Smooth muscle cell (in vitro differentiated cells): ENCODE results near the gene ADAMTS2. TPM values are rescaled to one million over a fixed set of nuclear protein-coding genes. Genes with fewer than 3 reads are reported as not detected.

Source experiments
- DNase-seq: peaks from one replicate; lab custom pipeline; 2025; ENCODE audit not compliant: unreplicated experiment; lab: John Stamatoyannopoulos, UW
- H2AFZ ChIP-seq: fragments of 200-600 bp; sonication (generic); 2 replicates; pipeline ENCODE4 v1.6.0; 2016; ENCODE audit warnings: antibody characterized with exemption, low read depth, mild to moderate bottlenecking
- H3F3A ChIP-seq: fragments of 200-600 bp; sonication (generic); 2 replicates; pipeline ENCODE4 v1.6.0; 2017; ENCODE audit warnings: antibody characterized with exemption, low read depth
- H3K27ac ChIP-seq: fragments of 200-600 bp; sonication (generic); 2 replicates; pipeline ENCODE4 v1.5.1; 2016; ENCODE audit warnings: low read depth, mild to moderate bottlenecking
- H3K27me3 ChIP-seq: fragments of 200-600 bp; sonication (generic); 2 replicates; pipeline ENCODE4 v1.6.1; 2016; ENCODE audit warnings: low read depth, mild to moderate bottlenecking
- H3K36me3 ChIP-seq: fragments of 200-600 bp; sonication (generic); 2 replicates; pipeline ENCODE4 v1.5.1; 2016; ENCODE audit warnings: low read depth
- H3K4me1 ChIP-seq: fragments of 200-600 bp; sonication (generic); 2 replicates; pipeline ENCODE4 v1.5.1; 2016; ENCODE audit warnings: low read depth
- H3K4me2 ChIP-seq: fragments of 200-600 bp; sonication (generic); 2 replicates; pipeline ENCODE4 v1.6.0; 2016; ENCODE audit warnings: mild to moderate bottlenecking
- H3K4me3 ChIP-seq: fragments of 200-600 bp; sonication (generic); 2 replicates; pipeline ENCODE4 v1.5.1; 2016; ENCODE audit warnings: mild to moderate bottlenecking
- H3K79me2 ChIP-seq: fragments of 200-600 bp; sonication (generic); 2 replicates; pipeline ENCODE4 v1.6.0; 2016; ENCODE audit warnings: low read depth, mild to moderate bottlenecking
- H3K9ac ChIP-seq: fragments of 200-600 bp; sonication (generic); 2 replicates; pipeline ENCODE4 v1.6.0; 2016; ENCODE audit warnings: low read depth
- H3K9me3 ChIP-seq: fragments of 200-600 bp; sonication (generic); replicated peaks from 2 replicates; pipeline ENCODE4 v1.5.1; 2016; ENCODE audit warnings: low read depth
- H4K20me1 ChIP-seq: fragments of 200-600 bp; sonication (generic); 2 replicates; pipeline ENCODE4 v1.6.0; 2016; ENCODE audit warnings: low read depth
- CTCF ChIP-seq: fragments of 200-600 bp; sonication (generic); IDR thresholded peaks from 2 replicates; pipeline ENCODE4 v1.5.1; 2017; ENCODE audit warnings: borderline replicate concordance, mild to moderate bottlenecking, antibody characterized with exemption; ENCODE audit not compliant: insufficient read depth, poor library complexity, severe bottlenecking
- WGBS: methylation state at CpG from one replicate; pipeline ENCODE4 v1.1.7; 2016; ENCODE audit warnings: low lambda C conversion rate; 5-methylcytosine and 5-hydroxymethylcytosine counted together
- polyA plus RNA-seq: library from polyadenylated mRNA; unstranded; fragments of >200 nt; fragmentation: Nextera tagmentation; extraction: Ambion mirVana; gene quantifications from 2 replicates; pipeline ENCODE4 v1.2.1, GENCODE V29; 2016
- total RNA-seq: library from RNA; depleted of rRNA; stranded (reverse); fragments of >200 nt; gene quantifications from 2 replicates; pipeline ENCODE4 v1.2.3, GENCODE V29; 2014

The ADAMTS2 gene
- total and polyA plus RNA-seq, 2 experiments from 2014 or later, result 22.8 to 37.5 TPM

- Histone ChIP-seq H3K9me3 (no peaks in the 10 kb centered on the region), H3F3A (no peaks in the 10 kb centered on the region), H3K9ac (no peak overlapping the region), H3K4me3 (no peak overlapping the region), H3K36me3 (no peaks in the 10 kb centered on the region), H3K79me2 (no peaks in the 10 kb centered on the region), H2AFZ (no peak overlapping the region), H3K27me3 (no peaks in the 10 kb centered on the region), H4K20me1 (peaks cover 6% of the 10 kb centered on the region), H3K4me1 (peaks cover 11% of the 10 kb centered on the region), H3K4me2 (no peak overlapping the region), H3K27ac (no peak overlapping the region)
- 91% methylated on average over 7 of the region's 9 CpGs for WGBS
- no peak for DNase-seq
- no peak for TF ChIP-seq CTCF
These were observed 115.2 kb downstream of the ADAMTS2 start for GRCh38 chr5:179230061-179230461.

- Histone ChIP-seq H3K27ac (no peak overlapping the region), H3K4me2 (no peak overlapping the region), H4K20me1 (peaks cover 6% of the 10 kb centered on the region), H3K4me1 (peaks cover 11% of the 10 kb centered on the region), H3K36me3 (no peaks in the 10 kb centered on the region), H2AFZ (no peak overlapping the region), H3K79me2 (no peaks in the 10 kb centered on the region), H3F3A (no peaks in the 10 kb centered on the region), H3K4me3 (no peak overlapping the region), H3K9me3 (no peaks in the 10 kb centered on the region), H3K9ac (no peak overlapping the region), H3K27me3 (no peaks in the 10 kb centered on the region)
- TF ChIP-seq CTCF, result no peak
- no peak for DNase-seq
- WGBS, result 89% methylated on average over 10 of the region's 20 CpGs
These were observed 115.9 kb downstream of the ADAMTS2 start for GRCh38 chr5:179229331-179229831.

- H3K4me2 ChIP-seq, result no peak overlapping the region
- H3K27ac ChIP-seq, result no peak overlapping the region
- peaks cover 11% of the 10 kb centered on the region for H3K4me1 ChIP-seq
- H3K4me3 ChIP-seq, result no peak overlapping the region
- H3K9me3 ChIP-seq, result no peaks in the 10 kb centered on the region
- no peak for TF ChIP-seq CTCF
- no peaks in the 10 kb centered on the region for H3K79me2 ChIP-seq
- no peak for DNase-seq
- WGBS, result 92% methylated on average over 20 of the region's 20 CpGs
- H3F3A ChIP-seq, result no peaks in the 10 kb centered on the region
- H2AFZ ChIP-seq, result no peak overlapping the region
- no peaks in the 10 kb centered on the region for H3K36me3 ChIP-seq
- H3K27me3 ChIP-seq, result no peaks in the 10 kb centered on the region
- H4K20me1 ChIP-seq, result peaks cover 6% of the 10 kb centered on the region
- H3K9ac ChIP-seq, result no peak overlapping the region
These were observed 116.7 kb downstream of the ADAMTS2 start for GRCh38 chr5:179228341-179229121.
